Activated CD4-positive, alpha-beta T cell treated with anti-CD3 and anti-CD28 coated beads, Interleukin-2, amount 50 U/mL, for 48 hours (primary cell): Measurements from ENCODE around the gene SAV1.
A peak's percentile ranks its signal among the peaks of the same experiment; 100 is the strongest.
"Not testable (repeated sequence)": the region's sequence is repeated elsewhere in the genome, so short reads cannot be mapped to it uniquely, and the experiment has no call there.

ENCODE experiments used
- DNase-seq, 2 experiments: peaks; one replicate each; pipeline ENCODE4 v3.0.0-alpha.2; 2020

The SAV1 gene

GRCh38 chr14:50664579-50664978 is 3.5 kb downstream of the SAV1 start:
- DNase-seq: not testable (repeated sequence)

GRCh38 chr14:50659327-50659974 is 8.7 kb downstream of the SAV1 start:
- no peak for DNase-seq

GRCh38 chr14:50658203-50658602 is 9.9 kb downstream of the SAV1 start:
- no peak for DNase-seq

- no peak for DNase-seq
Measured at GRCh38 chr14:50657753-50658152, 10.4 kb downstream of the SAV1 start.

GRCh38 chr14:50656776-50657175 is 11.3 kb downstream of the SAV1 start:
- no peak for DNase-seq

GRCh38 chr14:50649691-50650090 is 18.4 kb downstream of the SAV1 start:
- DNase-seq: no peak

- DNase-seq: no peak
Measured at GRCh38 chr14:50647753-50648152, 20.4 kb downstream of the SAV1 start.

- no peak for DNase-seq
Measured at GRCh38 chr14:50647282-50647681, 20.8 kb downstream of the SAV1 start.

- DNase-seq: no peak
Measured at GRCh38 chr14:50635141-50635540, 33.0 kb downstream of the SAV1 start.

- no peak for DNase-seq
Measured at GRCh38 chr14:50633954-50634353, 34.2 kb downstream of the SAV1 start.

- DNase-seq: no peak
Measured at GRCh38 chr14:50631408-50631821, 36.7 kb downstream of the SAV1 start.

GRCh38 chr14:50624947-50625346 is 43.2 kb downstream of the SAV1 start:
- DNase-seq: not testable (repeated sequence)

- DNase-seq: no peak
Measured at GRCh38 chr14:50624447-50624846, 43.7 kb downstream of the SAV1 start.

GRCh38 chr14:50622978-50623377 is 45.1 kb downstream of the SAV1 start:
- DNase-seq: no peak

GRCh38 chr14:50620341-50620740 is 47.8 kb downstream of the SAV1 start:
- no peak for DNase-seq

- no peak for DNase-seq
Measured at GRCh38 chr14:50619569-50620141, 48.5 kb downstream of the SAV1 start.

- DNase-seq: no peak
Measured at GRCh38 chr14:50616275-50616674, 51.8 kb downstream of the SAV1 start.

GRCh38 chr14:50615552-50615951 is 52.6 kb downstream of the SAV1 start:
- no peak for DNase-seq

- no peak for DNase-seq
Measured at GRCh38 chr14:50615056-50615455, 53.0 kb downstream of the SAV1 start.

GRCh38 chr14:50612806-50613205 is 55.3 kb downstream of the SAV1 start:
- no peak for DNase-seq

- no peak for DNase-seq
Measured at GRCh38 chr14:50610465-50610864, 57.6 kb downstream of the SAV1 start.

- no peak for DNase-seq
Measured at GRCh38 chr14:50608302-50608851, 59.7 kb downstream of the SAV1 start.

- no peak for DNase-seq
Measured at GRCh38 chr14:50607761-50608160, 60.3 kb downstream of the SAV1 start.

- peak; percentile 59 to 70 for DNase-seq
Measured at GRCh38 chr14:50607181-50607580, 60.9 kb downstream of the SAV1 start.

- DNase-seq: no peak
Measured at GRCh38 chr14:50606468-50606867, 61.6 kb downstream of the SAV1 start.
